NOMO-1 treated with DMSO at 0.1 percent for 48 hours (cell line): ENCODE data around the gene ERP27.

Experiments used
- DNase-seq: peaks from one replicate; lab custom pipeline; 2025; ENCODE audit not compliant: unreplicated experiment; lab: John Stamatoyannopoulos, UW

Gene ERP27

GRCh38 chr12:14904854-14905253, 33.5 kb downstream of the ERP27 start:
- DNase-seq, result no peak

- DNase-seq, result no peak
These were observed 34.8 kb downstream of the ERP27 start for GRCh38 chr12:14903386-14904098.

GRCh38 chr12:14902465-14902864, 35.9 kb downstream of the ERP27 start:
- no peak for DNase-seq

GRCh38 chr12:14901228-14901562, 37.1 kb downstream of the ERP27 start:
- DNase-seq, result peak; percentile 14

- no peak for DNase-seq
These were observed 37.7 kb downstream of the ERP27 start for GRCh38 chr12:14900521-14901227.

GRCh38 chr12:14896521-14897169, 41.7 kb downstream of the ERP27 start:
- no peak for DNase-seq

GRCh38 chr12:14893506-14894250, 44.7 kb downstream of the ERP27 start:
- no peak for DNase-seq

- no peak for DNase-seq
These were observed 45.4 kb downstream of the ERP27 start for GRCh38 chr12:14892726-14893505.

- DNase-seq, result no peak
These were observed 47.6 kb downstream of the ERP27 start for GRCh38 chr12:14890701-14891100.

- no peak for DNase-seq
These were observed 52.1 kb downstream of the ERP27 start for GRCh38 chr12:14886271-14886670.

GRCh38 chr12:14885718-14886221, 52.6 kb downstream of the ERP27 start, which contains the start of gene MGP:
Gene MGP (minus strand): TSS chr12:14885854. CDS start chr12:14885791, 63 bp downstream.
- DNase-seq, result no peak

- peak; percentile 90 for DNase-seq
These were observed 53.9 kb downstream of the ERP27 start for GRCh38 chr12:14884458-14884878.

GRCh38 chr12:14883686-14884085, 54.7 kb downstream of the ERP27 start:
- DNase-seq, result no peak

GRCh38 chr12:14880890-14881453, 57.4 kb downstream of the ERP27 start:
- peak; percentile 41 for DNase-seq

GRCh38 chr12:14879222-14879933, 59.0 kb downstream of the ERP27 start:
- DNase-seq, result no peak

- no peak for DNase-seq
These were observed 59.8 kb downstream of the ERP27 start for GRCh38 chr12:14878488-14878887.

- no peak for DNase-seq
These were observed 61.5 kb downstream of the ERP27 start for GRCh38 chr12:14876833-14877232.

GRCh38 chr12:14874882-14875281, 63.5 kb downstream of the ERP27 start:
- no peak for DNase-seq

- peak; percentile 43 for DNase-seq
These were observed 64.7 kb downstream of the ERP27 start for GRCh38 chr12:14873440-14874185.
